ENCODE measurements around the gene PCSK5. TPM values are rescaled to one million over a fixed set of nuclear protein-coding genes. Genes with fewer than 3 reads are reported as not detected.

PCSK5 gene
- total RNA-seq, 5 donors from 2014 or later (not counting 1 experiment from before 2014, with no cell fraction given) = 9.1 to 24.1 (median 12.7) TPM

DNA sequence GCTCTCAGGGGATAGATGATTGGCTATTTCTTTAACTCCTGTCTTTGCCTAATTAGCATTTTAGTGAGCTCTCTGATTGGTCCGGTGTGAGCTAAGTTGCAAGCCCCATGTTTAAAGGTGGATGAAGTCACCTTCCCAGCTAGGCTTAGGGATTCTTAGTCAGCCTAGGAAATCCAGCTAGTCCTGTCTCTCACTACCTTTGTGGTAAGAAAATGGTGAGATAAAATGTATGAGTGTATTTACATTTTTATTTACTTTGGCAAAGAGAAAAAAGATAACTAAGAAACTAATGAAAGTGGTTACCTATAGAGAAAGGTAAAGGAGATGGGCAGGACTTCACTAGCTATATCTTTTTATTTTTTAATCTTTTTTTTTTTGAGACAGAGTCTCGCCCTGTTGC is 357.0 kb downstream of the PCSK5 start:
- no peaks in the 10 kb centered on the region for H3K4me1 ChIP-seq (ENCODE audit: control insufficient read depth in 1 of 2, extremely low read depth in 1 of 2, insufficient read depth in 2 of 2, low read length in 2 of 2)
- ChIA-PET CTCF (interaction anchor here in 1 of 2 donors (0.7 kb wide), 1 partner anchor 53 kb away, joined by 3 read pairs; no protein-coding TSS in a partner anchor), POLR2A (interaction anchor here in 1 of 2 donors (0.6 kb wide), 1 partner anchor 1007 kb away, joined by 3 read pairs; no protein-coding TSS in a partner anchor)
- H3K4me3 Mint-ChIP-seq = no peak overlapping the region
- H3K27ac Mint-ChIP-seq = no peak overlapping the region
- no peak overlapping the region for H3K27ac ChIP-seq (ENCODE audit: low read length)
- no peaks in the 10 kb centered on the region for H3K27me3 Mint-ChIP-seq
- ATAC-seq (replicated peaks in 1 of 4) (no peak), DNase-seq (no peak)
- H3K36me3 ChIP-seq (ENCODE audit: control insufficient read depth in 2 of 2, extremely low read depth in 1 of 2, insufficient read depth in 1 of 2, low read length in 1 of 2) = no peaks in the 10 kb centered on the region
- H3K9me3 Mint-ChIP-seq = no peaks in the 10 kb centered on the region
- no peaks in the 10 kb centered on the region for H3K27me3 ChIP-seq (replicated peaks in 1 of 2; ENCODE audit: control insufficient read depth in 2 of 2, extremely low read depth in 1 of 2, insufficient read depth in 2 of 2, low read length in 1 of 2)
- H3K4me1 Mint-ChIP-seq = no peaks in the 10 kb centered on the region
- H3K4me3 ChIP-seq (ENCODE audit: control insufficient read depth in 1 of 2, extremely low read depth in 1 of 2, low read length in 1 of 2) = no peak overlapping the region
- WGBS (ENCODE audit: insufficient coverage) = 100% methylated on average over 1 of the region's 2 CpGs
- no peaks in the 10 kb centered on the region for H3K36me3 Mint-ChIP-seq
- H3K9me3 ChIP-seq = no peaks in the 10 kb centered on the region

DNA sequence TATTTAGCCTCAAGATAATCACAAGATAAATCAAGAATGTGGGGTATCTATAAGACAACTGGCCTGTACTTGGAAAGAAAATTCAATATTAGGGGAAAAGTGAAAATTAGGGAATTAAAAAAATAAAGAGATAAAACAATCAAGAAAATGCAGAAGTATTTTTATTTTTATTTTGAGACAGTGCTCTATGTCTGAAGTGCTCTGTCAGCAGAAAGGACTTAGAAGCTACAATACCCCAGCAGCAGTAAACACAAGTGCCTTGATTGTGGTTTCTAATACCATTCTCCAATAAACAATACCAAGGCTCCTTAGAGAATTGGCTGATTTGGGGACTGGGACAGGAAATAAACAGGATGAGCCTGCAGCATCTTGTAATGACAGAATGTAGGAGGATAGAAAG is 358.8 kb downstream of the PCSK5 start:
- Mint-ChIP-seq H3K36me3 (no peaks in the 10 kb centered on the region), H3K27ac (no peak overlapping the region), H3K4me1 (no peaks in the 10 kb centered on the region), H3K9me3 (no peaks in the 10 kb centered on the region), H3K4me3 (no peak overlapping the region), H3K27me3 (no peaks in the 10 kb centered on the region)
- ChIA-PET CTCF (interaction anchor here in 1 of 2 donors (0.6 kb wide), 1 partner anchor 45 kb away, joined by 3 read pairs; no protein-coding TSS in a partner anchor), POLR2A (no interaction called here)
- ATAC-seq (replicated peaks in 1 of 4) = no peak
- no peak for DNase-seq
- H3K27me3 ChIP-seq (replicated peaks in 1 of 2; ENCODE audit: control insufficient read depth in 2 of 2, extremely low read depth in 1 of 2, insufficient read depth in 2 of 2, low read length in 1 of 2) = no peaks in the 10 kb centered on the region
- H3K9me3 ChIP-seq = no peaks in the 10 kb centered on the region
- H3K4me3 ChIP-seq (ENCODE audit: control insufficient read depth in 1 of 2, extremely low read depth in 1 of 2, low read length in 1 of 2) = no peak overlapping the region
- no peaks in the 10 kb centered on the region for H3K36me3 ChIP-seq (ENCODE audit: control insufficient read depth in 2 of 2, extremely low read depth in 1 of 2, insufficient read depth in 1 of 2, low read length in 1 of 2)
- H3K27ac ChIP-seq (ENCODE audit: low read length) = no peak overlapping the region
- no peaks in the 10 kb centered on the region for H3K4me1 ChIP-seq (ENCODE audit: control insufficient read depth in 1 of 2, extremely low read depth in 1 of 2, insufficient read depth in 2 of 2, low read length in 2 of 2)

DNA sequence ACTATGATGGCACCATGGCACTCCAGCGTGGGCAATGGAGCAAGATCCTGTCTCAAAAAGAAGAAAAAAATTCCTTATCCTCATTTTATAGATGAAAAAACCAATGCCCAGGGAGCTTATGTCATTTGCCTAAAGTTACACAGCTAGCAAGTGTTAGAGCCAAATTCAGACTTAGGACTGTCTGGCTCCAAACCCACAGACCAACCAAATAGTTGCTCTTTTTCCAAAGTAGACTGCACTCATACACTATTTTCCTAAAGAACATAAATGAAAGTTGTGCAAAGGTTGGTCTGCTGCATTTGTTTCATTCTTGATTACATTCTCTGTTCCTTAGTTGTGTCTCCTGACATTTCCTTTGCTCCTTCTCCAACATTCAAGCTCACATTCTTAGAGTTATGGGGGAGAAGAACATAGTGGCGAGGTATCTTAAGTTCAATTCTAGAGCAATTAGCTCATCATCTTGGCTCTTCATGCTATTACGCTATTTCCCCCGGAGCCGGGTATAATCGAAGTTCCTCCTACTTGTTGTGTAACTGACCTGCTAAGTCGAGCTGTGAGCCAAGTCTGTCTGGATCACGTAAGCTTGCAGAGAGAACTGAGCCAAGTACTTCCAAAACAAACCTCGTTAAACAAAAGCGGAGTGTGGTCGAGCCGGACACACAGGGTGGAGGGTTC is 365.4 kb downstream of the PCSK5 start:
- 74% methylated on average over 7 of the region's 12 CpGs for WGBS (ENCODE audit: insufficient coverage)
- Histone ChIP-seq H3K27ac (ENCODE audit: low read length) (no peak overlapping the region), H3K36me3 (ENCODE audit: control insufficient read depth in 2 of 2, extremely low read depth in 1 of 2, insufficient read depth in 1 of 2, low read length in 1 of 2) (no peaks in the 10 kb centered on the region), H3K27me3 (replicated peaks in 1 of 2; ENCODE audit: control insufficient read depth in 2 of 2, extremely low read depth in 1 of 2, insufficient read depth in 2 of 2, low read length in 1 of 2) (no peaks in the 10 kb centered on the region), H3K4me1 (ENCODE audit: control insufficient read depth in 1 of 2, extremely low read depth in 1 of 2, insufficient read depth in 2 of 2, low read length in 2 of 2) (no peaks in the 10 kb centered on the region), H3K4me3 (ENCODE audit: control insufficient read depth in 1 of 2, extremely low read depth in 1 of 2, low read length in 1 of 2) (no peak overlapping the region), H3K9me3 (no peaks in the 10 kb centered on the region)
- no peaks in the 10 kb centered on the region for H3K9me3 Mint-ChIP-seq
- ATAC-seq (replicated peaks in 1 of 4) (no peak), DNase-seq (no peak)
- H3K27ac Mint-ChIP-seq = no peak overlapping the region
- H3K36me3 Mint-ChIP-seq = no peaks in the 10 kb centered on the region
- no peaks in the 10 kb centered on the region for H3K4me1 Mint-ChIP-seq
- peaks cover 2 to 5% of the 10 kb centered on the region in 2 donors for H3K27me3 Mint-ChIP-seq
- POLR2A ChIA-PET = interaction anchor here in 1 of 2 donors (0.5 to 0.7 kb wide), 2 partner anchors 8 to 1295 kb away, joined by 3 read pairs; no protein-coding TSS in a partner anchor
- H3K4me3 Mint-ChIP-seq = no peak overlapping the region
- CTCF ChIA-PET = interaction anchor here in 1 of 2 donors (0.5 kb wide), 1 partner anchor 47 kb away, joined by 4 read pairs; no protein-coding TSS in a partner anchor

DNA sequence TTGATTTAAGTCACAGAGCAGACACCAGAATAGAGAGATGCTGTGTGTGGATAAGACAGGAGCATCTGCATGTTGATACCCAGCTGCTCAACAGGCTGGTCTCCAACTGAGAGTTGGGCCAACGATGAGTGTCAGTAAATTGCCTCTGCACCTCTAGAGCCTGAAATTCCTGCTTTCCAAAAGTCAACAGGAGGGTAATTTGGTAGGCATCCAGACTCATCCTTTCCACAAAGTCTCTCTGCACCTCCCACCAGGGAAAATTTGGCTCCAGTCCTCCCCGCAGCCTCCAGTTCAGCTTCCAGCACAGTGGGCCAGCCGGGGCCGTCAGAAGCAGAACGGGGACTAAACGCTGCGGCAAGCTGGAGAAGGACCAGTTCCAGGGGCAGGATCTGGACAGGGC is 366.8 kb downstream of the PCSK5 start:
- Histone ChIP-seq H3K27me3 (replicated peaks in 1 of 2; ENCODE audit: control insufficient read depth in 2 of 2, extremely low read depth in 1 of 2, insufficient read depth in 2 of 2, low read length in 1 of 2) (no peaks in the 10 kb centered on the region), H3K4me3 (ENCODE audit: control insufficient read depth in 1 of 2, extremely low read depth in 1 of 2, low read length in 1 of 2) (no peak overlapping the region), H3K4me1 (ENCODE audit: control insufficient read depth in 1 of 2, extremely low read depth in 1 of 2, insufficient read depth in 2 of 2, low read length in 2 of 2) (no peaks in the 10 kb centered on the region), H3K36me3 (ENCODE audit: control insufficient read depth in 2 of 2, extremely low read depth in 1 of 2, insufficient read depth in 1 of 2, low read length in 1 of 2) (no peaks in the 10 kb centered on the region), H3K27ac (ENCODE audit: low read length) (no peak overlapping the region), H3K9me3 (no peaks in the 10 kb centered on the region)
- Mint-ChIP-seq H3K9me3 (no peaks in the 10 kb centered on the region), H3K36me3 (no peaks in the 10 kb centered on the region), H3K27ac (no peak overlapping the region), H3K4me3 (no peak overlapping the region), H3K27me3 (peaks cover 2 to 5% of the 10 kb centered on the region in 2 donors), H3K4me1 (no peaks in the 10 kb centered on the region)
- WGBS (ENCODE audit: insufficient coverage) = 89% methylated on average over 6 of the region's 7 CpGs
- ChIA-PET POLR2A (interaction anchor here in 1 of 2 donors (0.5 kb wide), 1 partner anchor 1441 kb away, joined by 4 read pairs; no protein-coding TSS in a partner anchor), CTCF (interaction anchor here in 1 of 2 donors (0.6 kb wide), 1 partner anchor 73 kb away, joined by 3 read pairs; no protein-coding TSS in a partner anchor)
- no peak for ATAC-seq (replicated peaks in 1 of 4)
- no peak for DNase-seq

DNA sequence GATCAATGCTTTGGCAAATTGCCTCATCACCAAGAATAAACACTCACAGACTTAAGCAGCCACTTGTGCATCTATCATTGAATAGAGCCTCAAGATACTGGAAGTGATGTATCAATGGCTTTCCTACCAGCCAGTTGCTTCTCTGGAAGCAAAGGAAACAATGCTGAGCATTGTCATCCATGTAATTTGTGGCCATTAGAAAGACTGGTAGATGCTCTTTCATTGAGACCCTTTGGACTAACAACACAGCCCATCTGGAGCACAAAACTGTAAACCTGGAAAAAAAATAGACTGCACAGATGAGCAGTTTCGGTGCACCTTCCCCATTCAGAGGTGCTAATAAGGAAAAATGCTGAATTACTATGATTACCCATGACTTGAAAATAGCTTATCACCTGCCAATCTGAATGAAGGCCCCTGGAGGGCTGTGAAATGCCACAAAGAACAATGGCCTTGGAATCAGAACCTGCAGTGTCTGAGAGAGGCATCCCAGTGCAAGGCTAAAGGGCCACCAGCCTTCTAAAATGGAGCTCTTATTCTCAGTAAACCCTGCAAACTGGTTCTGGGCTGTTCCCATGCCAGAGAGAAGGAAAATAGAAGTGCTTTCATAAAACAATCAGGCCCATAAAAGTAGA is 376.3 kb downstream of the PCSK5 start:
- H3K4me1 Mint-ChIP-seq = no peaks in the 10 kb centered on the region
- ATAC-seq (replicated peaks in 1 of 4) = no peak
- DNase-seq = no peak
- H3K4me3 Mint-ChIP-seq = no peak overlapping the region
- Histone ChIP-seq H3K9me3 (no peaks in the 10 kb centered on the region), H3K4me1 (ENCODE audit: control insufficient read depth in 1 of 2, extremely low read depth in 1 of 2, insufficient read depth in 2 of 2, low read length in 2 of 2) (no peaks in the 10 kb centered on the region), H3K27ac (ENCODE audit: low read length) (no peak overlapping the region), H3K36me3 (ENCODE audit: control insufficient read depth in 2 of 2, extremely low read depth in 1 of 2, insufficient read depth in 1 of 2, low read length in 1 of 2) (no peaks in the 10 kb centered on the region), H3K4me3 (ENCODE audit: control insufficient read depth in 1 of 2, extremely low read depth in 1 of 2, low read length in 1 of 2) (no peak overlapping the region), H3K27me3 (replicated peaks in 1 of 2; ENCODE audit: control insufficient read depth in 2 of 2, extremely low read depth in 1 of 2, insufficient read depth in 2 of 2, low read length in 1 of 2) (peaks cover 0 to 5% of the 10 kb centered on the region in 2 experiments)
- H3K36me3 Mint-ChIP-seq = no peaks in the 10 kb centered on the region
- H3K9me3 Mint-ChIP-seq = no peaks in the 10 kb centered on the region
- CTCF ChIA-PET = no interaction called here
- no peak overlapping the region for H3K27ac Mint-ChIP-seq
- POLR2A ChIA-PET = no interaction called here
- no CpG with 5 or more reads among the region's 1 CpG for WGBS (ENCODE audit: insufficient coverage)
- no peaks in the 10 kb centered on the region for H3K27me3 Mint-ChIP-seq

DNA sequence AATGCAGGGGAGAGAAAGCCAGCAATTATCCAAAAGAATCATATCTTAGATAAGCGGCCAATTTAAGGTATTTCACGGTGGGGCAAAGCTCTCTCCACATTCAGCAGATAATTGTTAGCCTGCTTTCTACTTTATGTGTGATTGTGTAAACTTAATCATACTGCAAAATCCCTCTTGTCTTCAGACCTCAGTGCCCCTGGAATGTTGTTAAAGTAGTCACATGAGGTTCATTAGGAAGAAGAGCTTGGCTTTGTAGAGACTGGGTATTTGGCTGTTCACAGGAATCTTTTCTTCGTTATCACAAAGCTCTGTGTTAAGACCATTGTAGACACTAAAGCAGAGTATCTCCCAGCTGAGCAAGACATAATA is 376.8 kb downstream of the PCSK5 start:
- no peak overlapping the region for H3K27ac ChIP-seq (ENCODE audit: low read length)
- no peak for DNase-seq
- no peak overlapping the region for H3K4me3 Mint-ChIP-seq
- CTCF ChIA-PET = no interaction called here
- H3K9me3 Mint-ChIP-seq = no peaks in the 10 kb centered on the region
- no peaks in the 10 kb centered on the region for H3K4me1 Mint-ChIP-seq
- H3K4me3 ChIP-seq (ENCODE audit: control insufficient read depth in 1 of 2, extremely low read depth in 1 of 2, low read length in 1 of 2) = no peak overlapping the region
- no peaks in the 10 kb centered on the region for H3K36me3 Mint-ChIP-seq
- WGBS (ENCODE audit: insufficient coverage) = no CpG with 5 or more reads among the region's 3 CpGs
- no peak overlapping the region for H3K27ac Mint-ChIP-seq
- no peaks in the 10 kb centered on the region for H3K9me3 ChIP-seq
- no peaks in the 10 kb centered on the region for H3K36me3 ChIP-seq (ENCODE audit: control insufficient read depth in 2 of 2, extremely low read depth in 1 of 2, insufficient read depth in 1 of 2, low read length in 1 of 2)
- POLR2A ChIA-PET = no interaction called here
- no peaks in the 10 kb centered on the region for H3K27me3 Mint-ChIP-seq
- peaks cover 0 to 5% of the 10 kb centered on the region in 2 experiments for H3K27me3 ChIP-seq (replicated peaks in 1 of 2; ENCODE audit: control insufficient read depth in 2 of 2, extremely low read depth in 1 of 2, insufficient read depth in 2 of 2, low read length in 1 of 2)
- no peaks in the 10 kb centered on the region for H3K4me1 ChIP-seq (ENCODE audit: control insufficient read depth in 1 of 2, extremely low read depth in 1 of 2, insufficient read depth in 2 of 2, low read length in 2 of 2)
- no peak for ATAC-seq (replicated peaks in 1 of 4)
